ENCODE results near the gene SLC9A9. TPM values are rescaled to one million over a fixed set of nuclear protein-coding genes. Genes with fewer than 3 reads are reported as not detected.

SLC9A9 gene
- total RNA-seq, 3 donors from 2014 or later (not counting 1 experiment from before 2014, with no cell fraction given) = 24.0 to 29.1 (median 27.2) TPM

DNA sequence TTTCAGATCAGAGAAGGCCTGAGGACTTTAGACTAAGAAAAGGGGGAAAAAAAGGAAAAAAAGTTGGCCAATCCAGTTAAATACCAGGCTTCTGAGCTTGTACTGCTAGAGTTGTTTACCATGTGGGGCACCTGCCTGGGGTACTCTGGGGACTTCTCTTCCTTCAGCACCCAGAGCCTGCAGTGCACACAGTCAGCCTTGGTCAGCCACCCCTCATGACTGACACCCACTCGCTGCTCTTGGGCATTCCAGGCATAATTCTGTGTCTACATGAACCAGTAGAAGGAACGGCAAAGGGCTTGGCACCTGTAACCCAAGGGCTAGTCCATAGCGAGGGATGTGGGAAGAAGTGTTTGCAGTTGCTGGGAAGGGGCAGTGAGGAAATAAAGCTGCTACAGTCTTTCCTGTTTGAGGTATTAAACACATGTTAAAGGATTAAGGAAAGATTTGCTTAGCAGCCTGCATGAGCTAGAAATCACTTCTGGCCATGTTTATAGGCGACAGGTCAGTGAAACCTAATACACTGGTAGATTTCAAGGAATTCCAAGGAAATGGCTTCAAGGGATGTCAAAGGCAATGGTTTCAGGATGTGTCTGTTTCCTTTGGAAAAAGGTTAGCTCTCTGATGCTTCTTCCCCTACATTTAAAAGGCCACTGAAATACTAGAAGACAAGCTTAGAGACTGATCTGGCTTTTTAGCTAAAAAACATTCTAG lies 496.2 kb downstream of the SLC9A9 start:
- Mint-ChIP-seq H3K36me3 (no peaks in the 10 kb centered on the region), H3K9me3 (no peaks in the 10 kb centered on the region), H3K27ac (peak overlapping the region in 1 of 2 donors; percentile 30), H3K27me3 (ENCODE audit: low read depth in 2 of 2) (no peaks in the 10 kb centered on the region), H3K4me3 (no peak overlapping the region), H3K4me1 (peaks cover 14 to 36% of the 10 kb centered on the region in 2 donors)
- ATAC-seq = no peak
- no peak for DNase-seq
- Histone ChIP-seq H3K36me3 (ENCODE audit: control insufficient read depth, insufficient read depth, low read length) (no peaks in the 10 kb centered on the region), H3K4me1 (ENCODE audit: control insufficient read depth, insufficient read depth, low read length) (peaks cover 12% of the 10 kb centered on the region), H3K27me3 (ENCODE audit: control insufficient read depth, insufficient read depth, low read length) (no peaks in the 10 kb centered on the region), H3K9me3 (ENCODE audit: control insufficient read depth, insufficient read depth, low read length) (no peaks in the 10 kb centered on the region), H3K27ac (ENCODE audit: low read length) (no peak overlapping the region), H3K4me3 (ENCODE audit: low read length) (no peak overlapping the region)
- TF ChIP-seq, protein P1, sequence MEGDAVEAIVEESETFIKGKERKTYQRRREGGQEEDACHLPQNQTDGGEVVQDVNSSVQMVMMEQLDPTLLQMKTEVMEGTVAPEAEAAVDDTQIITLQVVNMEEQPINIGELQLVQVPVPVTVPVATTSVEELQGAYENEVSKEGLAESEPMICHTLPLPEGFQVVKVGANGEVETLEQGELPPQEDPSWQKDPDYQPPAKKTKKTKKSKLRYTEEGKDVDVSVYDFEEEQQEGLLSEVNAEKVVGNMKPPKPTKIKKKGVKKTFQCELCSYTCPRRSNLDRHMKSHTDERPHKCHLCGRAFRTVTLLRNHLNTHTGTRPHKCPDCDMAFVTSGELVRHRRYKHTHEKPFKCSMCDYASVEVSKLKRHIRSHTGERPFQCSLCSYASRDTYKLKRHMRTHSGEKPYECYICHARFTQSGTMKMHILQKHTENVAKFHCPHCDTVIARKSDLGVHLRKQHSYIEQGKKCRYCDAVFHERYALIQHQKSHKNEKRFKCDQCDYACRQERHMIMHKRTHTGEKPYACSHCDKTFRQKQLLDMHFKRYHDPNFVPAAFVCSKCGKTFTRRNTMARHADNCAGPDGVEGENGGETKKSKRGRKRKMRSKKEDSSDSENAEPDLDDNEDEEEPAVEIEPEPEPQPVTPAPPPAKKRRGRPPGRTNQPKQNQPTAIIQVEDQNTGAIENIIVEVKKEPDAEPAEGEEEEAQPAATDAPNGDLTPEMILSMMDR (IDR thresholded peaks at IDR 0.05) = no peak
- intact Hi-C loops (cut with micrococcal nuclease) = no loop called here
- WGBS (ENCODE audit: insufficient coverage) = 93% methylated on average over 4 of the region's 4 CpGs

DNA sequence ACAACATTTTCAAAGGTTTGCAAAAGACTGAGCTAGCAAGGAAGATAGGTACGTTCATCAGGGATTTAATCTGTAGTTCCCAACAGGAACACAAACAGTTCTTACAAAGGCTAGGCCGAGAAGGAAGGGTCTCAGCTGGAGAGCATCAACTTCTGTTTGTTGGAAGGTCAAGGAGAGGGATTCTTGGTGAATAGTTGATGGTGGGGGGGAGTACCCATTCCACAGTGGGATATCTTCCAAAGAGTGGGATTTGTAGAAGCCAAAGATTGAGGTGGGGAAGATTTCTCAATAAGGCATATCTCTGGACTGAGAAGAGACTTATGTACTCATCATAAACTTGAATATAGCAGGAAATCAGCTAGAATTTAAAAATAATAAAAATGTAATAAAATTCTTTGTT lies 496.9 kb downstream of the SLC9A9 start:
- Histone ChIP-seq H3K9me3 (ENCODE audit: control insufficient read depth, insufficient read depth, low read length) (no peaks in the 10 kb centered on the region), H3K36me3 (ENCODE audit: control insufficient read depth, insufficient read depth, low read length) (no peaks in the 10 kb centered on the region), H3K27ac (ENCODE audit: low read length) (no peak overlapping the region), H3K4me1 (ENCODE audit: control insufficient read depth, insufficient read depth, low read length) (peaks cover 12% of the 10 kb centered on the region), H3K4me3 (ENCODE audit: low read length) (no peak overlapping the region), H3K27me3 (ENCODE audit: control insufficient read depth, insufficient read depth, low read length) (no peaks in the 10 kb centered on the region)
- 38% methylated on average over 2 of the region's 2 CpGs for WGBS (ENCODE audit: insufficient coverage)
- Mint-ChIP-seq H3K9me3 (no peaks in the 10 kb centered on the region), H3K4me3 (no peak overlapping the region), H3K27ac (peak overlapping the region; percentile 1 to 56), H3K4me1 (peaks cover 16 to 38% of the 10 kb centered on the region in 2 donors), H3K36me3 (no peaks in the 10 kb centered on the region), H3K27me3 (ENCODE audit: low read depth in 2 of 2) (no peaks in the 10 kb centered on the region)
- ATAC-seq (no peak), DNase-seq (no peak)
- TF ChIP-seq, protein P1 (IDR thresholded peaks at IDR 0.05) = no peak
- intact Hi-C loops (cut with micrococcal nuclease) = no loop called here

DNA sequence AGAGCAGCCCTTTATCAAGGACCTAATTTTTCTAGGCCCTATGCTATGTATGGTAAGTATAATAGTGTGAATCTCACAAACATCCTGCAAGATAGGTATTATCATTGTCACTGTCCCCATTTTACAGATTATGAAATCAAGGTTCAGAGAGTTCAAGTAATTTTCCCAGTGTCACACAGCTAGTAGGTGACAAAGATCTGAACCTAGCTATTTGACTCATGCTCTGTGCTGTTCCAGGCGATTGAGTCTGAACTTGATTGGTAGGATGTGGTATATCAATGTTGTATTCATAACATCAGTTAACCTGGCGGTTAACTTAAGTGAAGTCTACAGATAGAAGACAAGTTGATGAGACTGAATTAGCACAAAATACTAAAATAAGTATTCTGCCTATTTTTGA lies 498.8 kb downstream of the SLC9A9 start:
- peaks cover 28 to 52% of the 10 kb centered on the region in 2 donors for H3K4me1 Mint-ChIP-seq

More for the DNA sequence above, 498.8 kb downstream of the SLC9A9 start:
- Mint-ChIP-seq H3K27ac (peak overlapping the region; percentile 58 to 64), H3K27me3 (ENCODE audit: low read depth in 2 of 2) (no peaks in the 10 kb centered on the region), H3K9me3 (peaks cover 0 to 4% of the 10 kb centered on the region in 2 donors), H3K4me3 (no peak overlapping the region), H3K36me3 (peaks cover 7% of the 10 kb centered on the region)
- Histone ChIP-seq H3K4me1 (ENCODE audit: control insufficient read depth, insufficient read depth, low read length) (peaks cover 12% of the 10 kb centered on the region), H3K4me3 (ENCODE audit: low read length) (no peak overlapping the region), H3K27me3 (ENCODE audit: control insufficient read depth, insufficient read depth, low read length) (no peaks in the 10 kb centered on the region), H3K36me3 (ENCODE audit: control insufficient read depth, insufficient read depth, low read length) (no peaks in the 10 kb centered on the region), H3K27ac (ENCODE audit: low read length) (no peak overlapping the region), H3K9me3 (ENCODE audit: control insufficient read depth, insufficient read depth, low read length) (no peaks in the 10 kb centered on the region)
- DNase-seq (no peak), ATAC-seq (no peak)
- WGBS (ENCODE audit: insufficient coverage) = 67% methylated on average over 1 of the region's 2 CpGs
- TF ChIP-seq, protein P1 (IDR thresholded peaks at IDR 0.05) = no peak
- intact Hi-C loops (cut with micrococcal nuclease) = loop anchor here (5.0 kb wide), 2 partner anchors 47 to 227 kb away; no protein-coding TSS in a partner anchor

All from natural killer cell (primary cell).